Measurements from ENCODE around the gene IDH2. TPM values are rescaled to one million over a fixed set of nuclear protein-coding genes. Genes with fewer than 3 reads are reported as not detected.

IDH2 gene
- total RNA-seq, 5 donors from 2014 or later (not counting 1 experiment from before 2014, with no cell fraction given), result 45.8 to 56.1 (median 49.2) TPM

DNA sequence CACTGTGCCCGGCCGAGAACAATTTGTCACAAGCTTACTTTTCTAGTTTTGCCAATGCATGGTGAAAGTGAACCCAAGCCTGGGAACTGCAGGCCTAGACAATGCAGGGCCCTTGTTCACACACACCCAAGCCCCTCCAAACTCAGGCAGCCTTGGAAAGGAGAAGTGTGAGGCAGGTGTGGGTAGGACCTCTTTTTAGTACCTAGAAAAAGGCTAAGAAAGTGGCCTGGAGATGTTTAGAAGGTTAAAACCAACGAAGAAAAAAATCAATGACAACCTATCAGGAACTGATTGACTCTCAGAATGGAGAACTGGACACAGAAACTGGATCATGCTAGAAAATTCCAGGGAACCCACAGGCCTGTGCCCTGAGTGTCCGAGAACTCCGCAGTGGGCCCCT, 18.8 kb downstream of the IDH2 start:
- Mint-ChIP-seq H3K27ac (peak overlapping the region in 1 of 2 donors; percentile 25), H3K27me3 (no peaks in the 10 kb centered on the region), H3K36me3 (peaks cover 23% of the 10 kb centered on the region), H3K9me3 (no peaks in the 10 kb centered on the region), H3K4me1 (peaks cover 4 to 7% (median 7%) of the 10 kb centered on the region in 3 donors), H3K4me3 (no peak overlapping the region)
- no peaks in the 10 kb centered on the region for H3K9me3 ChIP-seq
- CTCF ChIA-PET, result interaction anchor here in 1 of 2 donors (1.1 kb wide), 1 partner anchor 342 kb away, joined by 3 read pairs; no protein-coding TSS in a partner anchor
- H3K4me3 ChIP-seq (ENCODE audit: control insufficient read depth in 1 of 2, extremely low read depth in 1 of 2, low read length in 1 of 2), result no peak overlapping the region
- POLR2A ChIA-PET, result no interaction called here
- DNase-seq (no peak), ATAC-seq (replicated peaks in 1 of 4) (no peak)
- H3K36me3 ChIP-seq (ENCODE audit: control insufficient read depth in 2 of 2, extremely low read depth in 1 of 2, insufficient read depth in 1 of 2, low read length in 1 of 2), result peaks cover 30 to 80% of the 10 kb centered on the region in 2 donors
- H3K4me1 ChIP-seq (ENCODE audit: control insufficient read depth in 1 of 2, extremely low read depth in 1 of 2, insufficient read depth in 2 of 2, low read length in 2 of 2), result no peaks in the 10 kb centered on the region
- H3K27ac ChIP-seq (ENCODE audit: low read length), result no peak overlapping the region
- H3K27me3 ChIP-seq (replicated peaks in 1 of 2; ENCODE audit: control insufficient read depth in 2 of 2, extremely low read depth in 1 of 2, insufficient read depth in 2 of 2, low read length in 1 of 2), result no peaks in the 10 kb centered on the region
- 100% methylated on average over 3 of the region's 5 CpGs for WGBS (ENCODE audit: insufficient coverage)

DNA sequence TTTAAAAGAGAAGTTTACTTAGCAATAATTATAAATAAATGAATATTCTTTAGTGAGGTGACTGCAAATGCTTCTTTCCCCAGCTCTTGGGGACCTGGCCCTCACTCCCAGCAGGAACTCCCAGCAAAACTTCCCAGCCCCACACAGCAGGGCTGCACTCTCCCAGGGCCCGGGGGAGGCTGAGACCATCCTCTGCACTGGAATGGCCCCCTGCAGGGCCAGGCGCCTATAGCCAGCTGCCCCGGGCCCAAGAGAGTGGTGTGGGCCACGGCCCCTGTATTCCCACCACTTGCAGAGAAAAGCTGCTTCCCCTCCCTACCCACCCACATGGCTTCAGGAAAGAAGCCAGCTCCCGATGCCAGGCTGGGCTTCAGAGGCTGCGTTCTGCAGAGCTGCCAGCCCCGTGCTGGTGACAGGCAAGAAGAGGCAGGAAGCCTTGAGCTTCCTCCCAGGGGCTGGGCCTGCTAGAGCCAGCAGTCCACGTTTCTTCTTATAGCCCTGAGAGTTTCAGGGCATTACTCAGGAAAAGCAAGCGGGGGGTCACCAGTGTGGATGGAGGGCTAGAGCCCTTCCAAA, 20.0 kb downstream of the IDH2 start:
- 83% methylated on average over 5 of the region's 9 CpGs for WGBS (ENCODE audit: insufficient coverage)
- Histone ChIP-seq H3K4me1 (ENCODE audit: control insufficient read depth in 1 of 2, extremely low read depth in 1 of 2, insufficient read depth in 2 of 2, low read length in 2 of 2) (no peaks in the 10 kb centered on the region), H3K27me3 (replicated peaks in 1 of 2; ENCODE audit: control insufficient read depth in 2 of 2, extremely low read depth in 1 of 2, insufficient read depth in 2 of 2, low read length in 1 of 2) (no peaks in the 10 kb centered on the region), H3K9me3 (no peaks in the 10 kb centered on the region), H3K27ac (ENCODE audit: low read length) (no peak overlapping the region), H3K36me3 (ENCODE audit: control insufficient read depth in 2 of 2, extremely low read depth in 1 of 2, insufficient read depth in 1 of 2, low read length in 1 of 2) (peaks cover 31 to 68% of the 10 kb centered on the region in 2 donors), H3K4me3 (ENCODE audit: control insufficient read depth in 1 of 2, extremely low read depth in 1 of 2, low read length in 1 of 2) (no peak overlapping the region)
- DNase-seq (no peak), ATAC-seq (replicated peaks in 1 of 4) (no peak)
- Mint-ChIP-seq H3K9me3 (no peaks in the 10 kb centered on the region), H3K36me3 (peaks cover 16% of the 10 kb centered on the region), H3K27me3 (no peaks in the 10 kb centered on the region), H3K4me1 (peaks cover 4 to 7% (median 7%) of the 10 kb centered on the region in 3 donors), H3K4me3 (no peak overlapping the region), H3K27ac (peak overlapping the region in 1 of 2 donors; percentile 39)
- CTCF ChIA-PET, result interaction anchor here in 1 of 2 donors (0.6 to 0.7 kb wide), 2 partner anchors 45 to 320 kb away, joined by 3 read pairs; no protein-coding TSS in a partner anchor
- POLR2A ChIA-PET, result interaction anchor here (0.7 to 0.8 kb wide), 2 partner anchors 664 to 687 kb away, joined by 7 to 12 read pairs; no protein-coding TSS in a partner anchor

DNA sequence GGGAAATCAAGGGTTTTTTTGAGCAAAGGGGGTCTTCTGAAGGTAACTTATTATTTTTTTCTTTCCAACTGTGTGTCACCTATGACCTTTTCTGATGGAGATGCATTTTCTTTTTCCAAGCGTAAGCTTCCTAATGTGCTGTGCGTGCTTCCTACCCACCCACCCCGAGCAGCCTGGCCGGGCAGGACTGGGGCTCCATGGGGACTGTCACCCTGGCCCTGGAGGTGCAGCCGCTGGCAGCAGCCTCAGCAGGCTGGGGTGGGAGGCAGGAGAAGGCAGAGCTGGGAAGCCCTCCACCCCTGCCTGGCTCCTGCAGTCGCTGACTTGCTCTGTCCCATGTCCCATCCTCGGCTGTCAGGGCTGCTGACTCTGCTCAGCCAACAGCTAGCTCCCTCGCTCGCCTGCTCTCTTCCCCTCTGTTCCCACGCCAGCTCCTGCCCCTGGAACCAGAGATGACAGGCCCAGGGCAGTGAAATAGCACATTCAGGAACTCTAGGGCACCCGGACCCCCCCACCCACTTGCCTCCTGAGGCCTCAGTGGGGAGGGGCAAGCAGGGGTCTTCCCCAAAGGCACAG, 21.4 kb downstream of the IDH2 start:
- no peaks in the 10 kb centered on the region for H3K27me3 ChIP-seq (replicated peaks in 1 of 2; ENCODE audit: control insufficient read depth in 2 of 2, extremely low read depth in 1 of 2, insufficient read depth in 2 of 2, low read length in 1 of 2)
- ATAC-seq (replicated peaks in 1 of 4) (no peak), DNase-seq (no peak)
- Mint-ChIP-seq H3K4me3 (no peak overlapping the region), H3K4me1 (no peaks in the 10 kb centered on the region), H3K9me3 (no peaks in the 10 kb centered on the region), H3K27ac (no peak overlapping the region), H3K36me3 (peaks cover 11% of the 10 kb centered on the region), H3K27me3 (no peaks in the 10 kb centered on the region)
- ChIA-PET POLR2A (no interaction called here), CTCF (no interaction called here)
- WGBS (ENCODE audit: insufficient coverage), result 94% methylated on average over 7 of the region's 11 CpGs
- H3K36me3 ChIP-seq (ENCODE audit: control insufficient read depth in 2 of 2, extremely low read depth in 1 of 2, insufficient read depth in 1 of 2, low read length in 1 of 2), result peaks cover 27 to 65% of the 10 kb centered on the region in 2 donors
- H3K27ac ChIP-seq (ENCODE audit: low read length), result no peak overlapping the region
- H3K9me3 ChIP-seq, result no peaks in the 10 kb centered on the region
- no peaks in the 10 kb centered on the region for H3K4me1 ChIP-seq (ENCODE audit: control insufficient read depth in 1 of 2, extremely low read depth in 1 of 2, insufficient read depth in 2 of 2, low read length in 2 of 2)
- H3K4me3 ChIP-seq (ENCODE audit: control insufficient read depth in 1 of 2, extremely low read depth in 1 of 2, low read length in 1 of 2), result no peak overlapping the region

DNA sequence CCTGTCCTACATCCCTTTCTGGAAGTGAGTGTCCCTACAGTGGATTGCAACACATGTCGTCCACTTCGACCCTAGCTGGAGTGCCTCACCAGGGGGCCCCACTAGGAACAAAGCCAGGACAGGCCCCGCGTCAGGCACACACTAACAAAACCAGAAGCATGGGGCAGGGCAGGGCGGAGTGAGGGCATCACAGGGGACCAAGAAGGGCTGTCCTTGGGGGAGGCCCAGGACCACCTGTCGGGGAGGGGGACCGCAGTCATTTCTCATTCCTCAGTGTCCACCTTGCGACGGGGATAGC, 21.9 kb downstream of the IDH2 start:
- H3K4me3 ChIP-seq (ENCODE audit: control insufficient read depth in 1 of 2, extremely low read depth in 1 of 2, low read length in 1 of 2), result no peak overlapping the region
- H3K4me1 ChIP-seq (ENCODE audit: control insufficient read depth in 1 of 2, extremely low read depth in 1 of 2, insufficient read depth in 2 of 2, low read length in 2 of 2), result no peaks in the 10 kb centered on the region
- no peak overlapping the region for H3K27ac Mint-ChIP-seq
- DNase-seq, result no peak
- peaks cover 24 to 66% of the 10 kb centered on the region in 2 donors for H3K36me3 ChIP-seq (ENCODE audit: control insufficient read depth in 2 of 2, extremely low read depth in 1 of 2, insufficient read depth in 1 of 2, low read length in 1 of 2)
- no peaks in the 10 kb centered on the region for H3K4me1 Mint-ChIP-seq
- H3K4me3 Mint-ChIP-seq, result no peak overlapping the region
- H3K9me3 ChIP-seq, result no peaks in the 10 kb centered on the region
- H3K27me3 ChIP-seq (replicated peaks in 1 of 2; ENCODE audit: control insufficient read depth in 2 of 2, extremely low read depth in 1 of 2, insufficient read depth in 2 of 2, low read length in 1 of 2), result no peaks in the 10 kb centered on the region
- POLR2A ChIA-PET, result no interaction called here
- H3K27me3 Mint-ChIP-seq, result no peaks in the 10 kb centered on the region
- H3K9me3 Mint-ChIP-seq, result no peaks in the 10 kb centered on the region
- CTCF ChIA-PET, result no interaction called here
- no peak for ATAC-seq (replicated peaks in 1 of 4)
- H3K36me3 Mint-ChIP-seq, result peaks cover 12% of the 10 kb centered on the region
- no peak overlapping the region for H3K27ac ChIP-seq (ENCODE audit: low read length)
- 95% methylated on average over 9 of the region's 9 CpGs for WGBS (ENCODE audit: insufficient coverage)

DNA sequence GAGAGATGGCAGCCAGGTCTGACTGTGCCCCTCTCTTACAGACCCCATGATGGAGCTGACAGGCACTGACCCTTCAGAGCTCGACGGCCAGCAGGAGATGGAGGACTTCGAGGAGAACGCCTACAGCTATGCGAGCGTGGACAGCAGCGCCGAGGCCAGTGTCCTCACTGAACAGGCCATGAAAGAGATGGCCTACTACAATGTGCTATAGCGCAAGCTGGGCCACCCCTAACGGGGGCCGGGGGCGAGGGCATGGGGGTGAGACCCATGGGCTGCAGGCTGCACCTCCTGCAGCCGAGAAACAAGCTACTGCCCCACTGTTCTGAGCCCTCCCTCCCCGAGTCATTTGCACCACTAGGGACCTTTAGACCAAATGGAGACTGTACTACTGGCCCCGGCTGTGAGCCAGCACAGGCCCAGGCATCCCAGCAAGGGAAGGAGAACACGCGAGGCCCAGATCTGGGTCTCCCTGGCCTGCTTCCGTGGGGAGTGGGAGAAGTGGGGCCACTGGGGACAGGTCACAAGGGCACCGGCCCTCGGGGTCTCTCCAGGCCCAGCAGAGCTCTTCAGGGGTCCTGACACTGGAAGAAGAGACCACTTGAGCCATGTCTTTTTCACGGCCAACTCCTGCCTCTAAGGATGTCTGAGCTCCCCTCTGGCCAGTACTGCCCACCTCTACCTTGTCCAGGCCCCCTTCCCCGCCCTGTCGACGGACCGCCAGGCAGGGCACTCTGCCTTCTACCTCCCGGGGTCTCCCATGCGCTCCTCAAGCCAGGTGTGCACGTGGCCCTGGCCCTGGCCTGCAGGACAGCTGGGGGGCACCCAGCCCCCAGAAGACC, 22.4 kb downstream of the IDH2 start:
- Mint-ChIP-seq H3K27me3 (no peaks in the 10 kb centered on the region), H3K27ac (no peak overlapping the region), H3K4me1 (no peaks in the 10 kb centered on the region), H3K36me3 (peaks cover 12% of the 10 kb centered on the region), H3K9me3 (no peaks in the 10 kb centered on the region), H3K4me3 (no peak overlapping the region)
- CTCF ChIA-PET, result interaction anchor here in 1 of 2 donors (1.2 kb wide), 1 partner anchor 9 kb away, joined by 5 read pairs; no protein-coding TSS in a partner anchor
- 95% methylated on average over 27 of the region's 28 CpGs for WGBS (ENCODE audit: insufficient coverage)
- Histone ChIP-seq H3K27ac (ENCODE audit: low read length) (no peak overlapping the region), H3K36me3 (ENCODE audit: control insufficient read depth in 2 of 2, extremely low read depth in 1 of 2, insufficient read depth in 1 of 2, low read length in 1 of 2) (peaks cover 23 to 66% of the 10 kb centered on the region in 2 donors), H3K9me3 (no peaks in the 10 kb centered on the region), H3K27me3 (replicated peaks in 1 of 2; ENCODE audit: control insufficient read depth in 2 of 2, extremely low read depth in 1 of 2, insufficient read depth in 2 of 2, low read length in 1 of 2) (no peaks in the 10 kb centered on the region), H3K4me3 (ENCODE audit: control insufficient read depth in 1 of 2, extremely low read depth in 1 of 2, low read length in 1 of 2) (no peak overlapping the region), H3K4me1 (ENCODE audit: control insufficient read depth in 1 of 2, extremely low read depth in 1 of 2, insufficient read depth in 2 of 2, low read length in 2 of 2) (no peaks in the 10 kb centered on the region)
- DNase-seq (no peak), ATAC-seq (replicated peaks in 1 of 4) (no peak)
- POLR2A ChIA-PET, result no interaction called here

DNA sequence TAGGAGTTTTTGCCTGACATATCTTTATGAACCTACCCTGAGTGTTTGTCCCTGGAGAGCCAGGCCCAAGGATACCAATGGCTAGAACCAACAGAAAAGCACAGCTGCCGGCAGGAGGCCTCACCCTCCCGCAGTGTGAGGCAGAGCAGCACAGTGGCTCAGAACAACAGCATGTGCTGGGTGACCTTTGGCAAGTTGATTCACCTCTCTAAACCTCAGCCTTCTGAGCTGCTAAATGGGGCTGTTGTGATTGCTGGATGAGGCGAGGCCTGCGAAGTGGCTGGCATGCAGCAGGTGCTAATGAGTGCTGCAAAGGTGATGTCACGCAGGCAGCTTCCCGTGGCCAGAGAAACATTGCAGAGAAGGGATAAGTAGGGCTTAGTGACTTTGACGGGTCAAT, 23.3 kb downstream of the IDH2 start:
- Mint-ChIP-seq H3K36me3 (peaks cover 13% of the 10 kb centered on the region), H3K27ac (peak overlapping the region in 1 of 2 donors; percentile 74), H3K4me3 (no peak overlapping the region), H3K27me3 (no peaks in the 10 kb centered on the region), H3K9me3 (no peaks in the 10 kb centered on the region), H3K4me1 (no peaks in the 10 kb centered on the region)
- ChIA-PET POLR2A (no interaction called here), CTCF (interaction anchor here in 1 of 2 donors (1.2 kb wide), 1 partner anchor 8 kb away, joined by 5 read pairs; no protein-coding TSS in a partner anchor)
- Histone ChIP-seq H3K36me3 (ENCODE audit: control insufficient read depth in 2 of 2, extremely low read depth in 1 of 2, insufficient read depth in 1 of 2, low read length in 1 of 2) (peaks cover 21 to 60% of the 10 kb centered on the region in 2 donors), H3K9me3 (no peaks in the 10 kb centered on the region), H3K4me1 (ENCODE audit: control insufficient read depth in 1 of 2, extremely low read depth in 1 of 2, insufficient read depth in 2 of 2, low read length in 2 of 2) (no peaks in the 10 kb centered on the region), H3K4me3 (ENCODE audit: control insufficient read depth in 1 of 2, extremely low read depth in 1 of 2, low read length in 1 of 2) (no peak overlapping the region), H3K27ac (ENCODE audit: low read length) (no peak overlapping the region), H3K27me3 (replicated peaks in 1 of 2; ENCODE audit: control insufficient read depth in 2 of 2, extremely low read depth in 1 of 2, insufficient read depth in 2 of 2, low read length in 1 of 2) (no peaks in the 10 kb centered on the region)
- 94% methylated on average over 5 of the region's 7 CpGs for WGBS (ENCODE audit: insufficient coverage)
- DNase-seq (no peak), ATAC-seq (replicated peaks in 1 of 4) (no peak)

Data from T-cell (primary cell).